OCI-M1 (cell line): ENCODE measurements around the gene ZNF709.
"Not testable (repeated sequence)": the region's sequence is repeated elsewhere in the genome, so short reads cannot be mapped to it uniquely, and the experiment has no call there.

Source experiments
- DNase-seq: peaks from one replicate; lab custom pipeline; 2025; lab: John Stamatoyannopoulos, UW

The ZNF709 gene

GRCh38 chr19:12484371-12485051 lies at the start of gene ZNF709:
TSS of gene ZNF709 (minus strand) at chr19:12484816. CDS start at chr19:12484657, 159 bp downstream.
- peak; percentile 92 for DNase-seq

GRCh38 chr19:12527034-12527836 lies 42.6 kb upstream of the ZNF709 start:
- DNase-seq, result peak; percentile 73

- no peak for DNase-seq
Observed at GRCh38 chr19:12526542-12526941, 41.9 kb upstream of the ZNF709 start.

GRCh38 chr19:12521996-12522395 lies 37.4 kb upstream of the ZNF709 start:
- peak; percentile 49 for DNase-seq

GRCh38 chr19:12513531-12514061 lies 29.0 kb upstream of the ZNF709 start:
- no peak for DNase-seq

GRCh38 chr19:12497032-12497431 lies 12.4 kb upstream of the ZNF709 start:
- no peak for DNase-seq

GRCh38 chr19:12496480-12496879 lies 11.9 kb upstream of the ZNF709 start:
- no peak for DNase-seq

- peak; percentile 100 for DNase-seq
Observed at GRCh38 chr19:12495002-12495802, 10.6 kb upstream of the ZNF709 start.

- DNase-seq, result no peak
Observed at GRCh38 chr19:12494260-12494860, 9.7 kb upstream of the ZNF709 start.

- DNase-seq, result not testable (repeated sequence)
Observed at GRCh38 chr19:12486265-12486783, 1.7 kb upstream of the ZNF709 start.

- no peak for DNase-seq
Observed at GRCh38 chr19:12485571-12485970, 955 bp upstream of the ZNF709 start.

GRCh38 chr19:12485052-12485416 lies 418 bp upstream of the ZNF709 start:
- DNase-seq, result no peak

- DNase-seq, result no peak
Observed at GRCh38 chr19:12484011-12484370, 625 bp downstream of the ZNF709 start.

GRCh38 chr19:12482509-12482886 lies 2.1 kb downstream of the ZNF709 start:
- no peak for DNase-seq

GRCh38 chr19:12481781-12482508 lies 2.7 kb downstream of the ZNF709 start:
- DNase-seq, result no peak

GRCh38 chr19:12478234-12478941 lies 6.2 kb downstream of the ZNF709 start:
- DNase-seq, result no peak

GRCh38 chr19:12467651-12468050 lies 17.0 kb downstream of the ZNF709 start:
- not testable (repeated sequence) for DNase-seq

- DNase-seq, result peak; percentile 45
Observed at GRCh38 chr19:12465211-12465610, 19.4 kb downstream of the ZNF709 start.

GRCh38 chr19:12464769-12465168 lies 19.8 kb downstream of the ZNF709 start:
- DNase-seq, result no peak

GRCh38 chr19:12464139-12464538 lies 20.5 kb downstream of the ZNF709 start:
- DNase-seq, result not testable (repeated sequence)
